SH-SY5Y (cell line): ENCODE measurements around the gene KRTAP20-4.

Source experiments
- GATA2 ChIP-seq: IDR thresholded peaks from 2 replicates; pipeline ENCODE4 v1.6.1; 2011; ENCODE audit warnings: mild to moderate bottlenecking, low read depth, low read length
- GATA3 ChIP-seq: IDR thresholded peaks from 2 replicates; pipeline ENCODE4 v1.6.1; 2011; ENCODE audit warnings: low read depth, mild to moderate bottlenecking, low read length, moderate library complexity

KRTAP20-4 gene

DNA sequence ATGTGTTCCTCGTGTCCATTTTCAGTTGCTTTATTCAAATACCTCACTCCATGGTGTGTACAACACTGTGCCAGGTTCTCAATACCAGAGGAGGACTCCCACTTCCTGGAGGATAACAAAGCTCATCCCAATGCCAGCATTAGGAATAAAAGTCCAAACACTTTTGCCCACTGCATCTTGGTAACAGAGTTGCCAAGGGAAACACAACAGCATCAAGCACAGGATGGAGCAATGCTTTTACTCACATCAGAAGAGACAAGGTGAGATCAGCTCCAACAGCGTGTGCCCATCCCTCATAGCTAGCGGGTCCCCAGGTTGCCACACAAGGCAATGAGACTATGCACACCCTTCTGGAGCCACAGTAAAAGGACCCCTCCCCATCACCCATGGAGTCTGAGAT, 2.9 kb downstream of the KRTAP20-4 start:
- TF ChIP-seq GATA3 (no peak), GATA2 (no peak)

GRCh38 chr21:30625449-30626165, 5.2 kb downstream of the KRTAP20-4 start:
- no peak for TF ChIP-seq GATA3
- TF ChIP-seq GATA2 = no peak

- TF ChIP-seq GATA3 = no peak
- TF ChIP-seq GATA2 = no peak
Observed at GRCh38 chr21:30628109-30628508, 7.7 kb downstream of the KRTAP20-4 start.

- TF ChIP-seq GATA3 = no peak
- TF ChIP-seq GATA2 = no peak
Observed at GRCh38 chr21:30629200-30629599, 8.8 kb downstream of the KRTAP20-4 start.

- no peak for TF ChIP-seq GATA3
- TF ChIP-seq GATA2 = no peak
Observed at GRCh38 chr21:30634906-30635305, 14.5 kb downstream of the KRTAP20-4 start, which contains the start of gene KRTAP20-2. KRTAP20-2 (plus strand) TSS chr21:30635206; CDS start chr21:30635264, 58 bp downstream.

DNA sequence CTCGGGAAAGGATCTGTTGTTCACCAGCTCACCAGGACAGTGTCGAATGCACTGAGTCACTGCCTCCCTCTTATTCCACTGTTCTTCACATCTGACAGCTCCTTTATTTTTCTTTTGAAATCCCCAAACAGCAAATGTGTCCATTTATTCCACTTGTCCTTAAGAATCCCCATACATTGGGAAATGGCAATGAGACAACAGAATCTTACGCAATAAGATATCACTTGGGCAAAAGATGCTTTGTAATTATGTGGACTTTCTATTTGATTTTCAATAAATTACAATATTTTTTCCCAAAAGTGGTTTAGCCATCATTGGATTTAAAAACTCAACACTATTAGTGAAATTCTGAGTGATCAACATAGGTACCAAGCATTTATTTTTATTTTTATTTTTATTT, 18.3 kb downstream of the KRTAP20-4 start:
- TF ChIP-seq GATA3 = no peak

GRCh38 chr21:30642564-30642963, 22.1 kb downstream of the KRTAP20-4 start, which contains the start of gene KRTAP20-3:
KRTAP20-3 (plus strand) TSS chr21:30642864.
- TF ChIP-seq GATA3 (no peak), GATA2 (no peak)

DNA sequence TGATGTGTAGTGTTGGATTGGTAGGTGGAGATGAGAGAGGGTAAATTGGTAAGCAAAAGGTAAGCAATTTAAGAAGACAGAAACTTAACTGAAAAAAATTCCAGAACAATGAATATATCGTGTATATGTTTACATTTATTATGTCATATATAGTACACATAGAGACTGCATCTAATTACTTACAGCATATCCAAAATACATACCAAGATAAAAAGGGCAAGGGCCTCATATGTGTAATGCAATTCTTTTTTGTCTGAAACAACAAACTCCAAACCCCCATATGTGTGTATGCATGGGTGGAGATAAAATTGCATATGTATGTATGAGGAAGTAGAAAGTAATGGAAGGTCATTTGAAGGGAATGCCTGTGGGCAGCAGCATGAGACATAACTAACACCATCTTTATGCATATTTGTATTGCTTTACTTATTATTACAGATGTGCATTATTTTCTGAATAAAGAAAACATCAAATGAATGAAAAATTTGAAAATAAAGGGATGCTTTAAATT, 26.5 kb downstream of the KRTAP20-4 start:
- TF ChIP-seq GATA2 (no peak), GATA3 (no peak)

GRCh38 chr21:30652891-30653290, 32.5 kb downstream of the KRTAP20-4 start:
- TF ChIP-seq GATA2 = no peak
- no peak for TF ChIP-seq GATA3

GRCh38 chr21:30668776-30669175, 48.3 kb downstream of the KRTAP20-4 start:
- TF ChIP-seq GATA3 = no peak
- TF ChIP-seq GATA2 = no peak
